IMR-90 (cell line): Measurements from ENCODE around the gene KLF17. TPM values are rescaled to one million over a fixed set of nuclear protein-coding genes. Genes with fewer than 3 reads are reported as not detected.

ENCODE experiments used
- ATAC-seq: fragments of 200-7000 bp; cut with Tn5 transposase; 2 replicates; pipeline ENCODE4 v1.9.1; 2020; ENCODE audit warnings: low read depth, mild to moderate bottlenecking, moderate library complexity
- BruUV-seq: library from RNA; stranded (reverse); fragments of 400-500 nt; replicated peaks from 2 replicates; lab custom pipeline; 2021; lab: Mats Ljungman, UMichigan
- CTCF ChIA-PET: fragments of 300-600 bp; formaldehyde crosslinking; extraction: SDS; loops from one replicate; lab custom pipeline; 2021; ENCODE audit warnings: antibody characterized with exemption; lab: Yijun Ruan, JAX
- POLR2A ChIA-PET: fragments of 300-600 bp; sonication (Branson Sonifier 250); formaldehyde crosslinking; loops from one replicate; lab custom pipeline; 2022; ENCODE audit warnings: antibody characterized with exemption; ENCODE audit not compliant: unreplicated experiment; lab: Charles Lee
- DNase-seq: peaks from one replicate; pipeline ENCODE4 v3.0.0; 2013
- H2AFZ ChIP-seq: replicated peaks from 2 replicates; pipeline ENCODE3; 2013; ENCODE audit warnings: low read length, mild to moderate bottlenecking; ENCODE audit not compliant: poor library complexity
- H2AK5ac ChIP-seq: 2 replicates; pipeline ENCODE4 v1.6.1; 2013; ENCODE audit warnings: low read depth, low read length, inconsistent platforms
- H2AK9ac ChIP-seq: replicated peaks from 2 replicates; pipeline ENCODE3; 2013; ENCODE audit warnings: mild to moderate bottlenecking, low read depth, low read length, moderate library complexity; ENCODE audit not compliant: poor library complexity
- H2BK120ac ChIP-seq: 2 replicates; pipeline ENCODE4 v1.6.1; 2013; ENCODE audit warnings: low read depth, low read length, inconsistent platforms
- H2BK15ac ChIP-seq: 3 replicates; pipeline ENCODE4 v1.6.1; 2013; ENCODE audit warnings: low read depth, low read length, inconsistent platforms
- H2BK20ac ChIP-seq: 2 replicates; pipeline ENCODE4 v1.6.1; 2013; ENCODE audit warnings: low read depth, mild to moderate bottlenecking, inconsistent platforms, low read length, moderate library complexity
- H2BK5ac ChIP-seq: 2 replicates; pipeline ENCODE4 v1.6.1; 2013; ENCODE audit warnings: mild to moderate bottlenecking, low read depth, low read length, inconsistent platforms; ENCODE audit not compliant: poor library complexity, severe bottlenecking
- H3K14ac ChIP-seq: replicated peaks from 2 replicates; pipeline ENCODE4 v1.6.1; 2013; ENCODE audit warnings: low read depth, low read length, inconsistent platforms
- H3K18ac ChIP-seq: 2 replicates; pipeline ENCODE4 v1.6.1; 2013; ENCODE audit warnings: low read depth, low read length, control low read depth
- H3K23ac ChIP-seq: 2 replicates; pipeline ENCODE4 v1.6.1; 2013; ENCODE audit warnings: low read depth, low read length, inconsistent platforms
- H3K27ac ChIP-seq: 2 replicates; pipeline ENCODE4 v1.5.1; 2013; ENCODE audit warnings: mild to moderate bottlenecking, control low read depth, low read length; ENCODE audit not compliant: insufficient read depth
- H3K27me3 ChIP-seq: 2 replicates; pipeline ENCODE4 v1.6.1; 2013; ENCODE audit warnings: low read length; ENCODE audit not compliant: control insufficient read depth, insufficient read depth
- H3K36me3 ChIP-seq: 2 replicates; pipeline ENCODE4 v1.6.1; 2013; ENCODE audit warnings: low read length, mixed read lengths; ENCODE audit not compliant: control insufficient read depth, insufficient read depth
- H3K4ac ChIP-seq: 2 replicates; pipeline ENCODE4 v1.6.1; 2013; ENCODE audit warnings: low read depth, low read length, inconsistent platforms
- H3K4me1 ChIP-seq: 2 replicates; pipeline ENCODE4 v1.6.1; 2013; ENCODE audit warnings: low read length, mixed read lengths; ENCODE audit not compliant: control insufficient read depth, insufficient read depth
- H3K4me2 ChIP-seq: 2 replicates; pipeline ENCODE4 v1.6.1; 2013; ENCODE audit warnings: low read depth, mild to moderate bottlenecking, control low read depth, low read length, moderate library complexity
- H3K4me3 ChIP-seq: 2 replicates; pipeline ENCODE4 v1.5.1; 2013; ENCODE audit warnings: low read depth, mild to moderate bottlenecking, control low read depth, low read length, moderate library complexity; ENCODE audit not compliant: insufficient read depth
- H3K56ac ChIP-seq: 2 replicates; pipeline ENCODE4 v1.6.1; 2013; ENCODE audit warnings: low read length, inconsistent platforms; ENCODE audit not compliant: insufficient read depth; ENCODE audit errors: extremely low read depth
- H3K79me1 ChIP-seq, 2 experiments: 2 replicates each; pipeline ENCODE4 v1.6.1; 2013; ENCODE audit warnings: low read length in 2 of 2, inconsistent platforms in 1 of 2, low read depth in 1 of 2
- H3K9ac ChIP-seq: 2 replicates; pipeline ENCODE4 v1.6.1; 2013; ENCODE audit warnings: low read depth, low read length, control low read depth
- H3K9me1 ChIP-seq: 2 replicates; pipeline ENCODE4 v1.6.1; 2013; ENCODE audit warnings: low read length, inconsistent platforms; ENCODE audit not compliant: insufficient read depth
- H3K9me3 ChIP-seq: 2 replicates; pipeline ENCODE4 v1.6.1; 2013; ENCODE audit warnings: low read length; ENCODE audit not compliant: control insufficient read depth, insufficient read depth
- H4K20me1 ChIP-seq: 2 replicates; pipeline ENCODE4 v1.6.1; 2013; ENCODE audit warnings: low read length, inconsistent platforms; ENCODE audit not compliant: insufficient read depth
- H4K5ac ChIP-seq: 2 replicates; pipeline ENCODE4 v1.6.1; 2013; ENCODE audit warnings: mild to moderate bottlenecking, low read depth, low read length, control low read depth
- H4K8ac ChIP-seq, 2 experiments: 2 replicates each; pipeline ENCODE4 v1.6.1; 2013; ENCODE audit warnings: low read depth in 2 of 2, low read length in 2 of 2, control low read depth in 1 of 2, inconsistent platforms in 1 of 2
- H4K91ac ChIP-seq: 2 replicates; pipeline ENCODE4 v1.6.1; 2013; ENCODE audit warnings: low read depth, low read length, inconsistent platforms; ENCODE audit not compliant: insufficient read depth
- CEBPB ChIP-seq: IDR thresholded peaks from 2 replicates; pipeline ENCODE4 v1.6.1; 2012; ENCODE audit warnings: low read depth, low read length, improper control_type of control experiment
- ELK1 ChIP-seq: fragments of 150-350 bp; IDR thresholded peaks from 2 replicates; pipeline ENCODE4 v1.6.1; 2016; ENCODE audit warnings: low read depth, mild to moderate bottlenecking, low read length, moderate library complexity, borderline replicate concordance
- WGBS, 2 experiments: methylation state at CpG; one replicate each; pipeline versions ENCODE4 v1.1.5 to v1.1.7; 2013; ENCODE audit warnings: missing lambda C conversion rate in 2 of 2; ENCODE audit not compliant: insufficient read length in 1 of 2; ENCODE audit errors: extremely low coverage in 2 of 2; 5-methylcytosine and 5-hydroxymethylcytosine counted together
- dilution Hi-C: fragments of 300-500 bp; cut with HindIII; formaldehyde crosslinking; loops from one replicate; pipeline ENCODE4 v1.14.3; 2018; ENCODE audit warnings: low sequenced_read_pairs; ENCODE audit not compliant: unreplicated experiment
- in situ Hi-C: fragments of 300-500 bp; cut with MboI; formaldehyde crosslinking; loops from 3 replicates; pipeline ENCODE4 v1.14.3; 2019; ENCODE audit warnings: low sequenced_read_pairs, inconsistent platforms, mixed read lengths
- intact Hi-C: fragments of 100-400 bp; cut with micrococcal nuclease; formaldehyde crosslinking; loops from 2 replicates; pipeline ENCODE4 v1.10.0; 2022
- polyA plus RNA-seq, 3 experiments: library from polyadenylated mRNA; depleted of rRNA; stranded (reverse); fragments of >200 nt; gene quantifications; 2 replicates each; pipeline ENCODE4 v1.2.3, GENCODE V29; 2012; ENCODE audit warnings: low replicate concordance in 1 of 3
- total RNA-seq: library from RNA; depleted of rRNA; stranded (reverse); fragments of >200 nt; gene quantifications from 2 replicates; pipeline ENCODE4 v1.2.3, GENCODE V29; 2012

KLF17 gene
- total and polyA plus RNA-seq, 2 of the 4 experiments (the other 2 are of a cell fraction) = 0.17 to 0.36 TPM

GRCh38 chr1:44154049-44154448 is 35.4 kb downstream of the KLF17 start:
- Histone ChIP-seq H2BK20ac (no peak overlapping the region), H2AFZ (no peak overlapping the region), H3K23ac (no peak overlapping the region), H4K5ac (no peak overlapping the region), H3K4ac (no peak overlapping the region), H2BK120ac (no peak overlapping the region), H3K79me1 (no peaks in the 10 kb centered on the region), H4K91ac (no peak overlapping the region), H3K27me3 (peaks cover 5% of the 10 kb centered on the region), H3K4me2 (no peak overlapping the region), H3K56ac (no peak overlapping the region), H4K20me1 (no peaks in the 10 kb centered on the region), H3K18ac (no peak overlapping the region), H3K36me3 (no peaks in the 10 kb centered on the region), H2AK9ac (no peak overlapping the region), H3K14ac (no peak overlapping the region), H3K4me1 (no peaks in the 10 kb centered on the region), H3K9ac (no peak overlapping the region), H4K8ac (no peak overlapping the region), H3K27ac (no peak overlapping the region), H2BK5ac (no peak overlapping the region), H3K9me1 (no peaks in the 10 kb centered on the region), H2AK5ac (no peak overlapping the region), H3K4me3 (no peak overlapping the region), H3K9me3 (no peaks in the 10 kb centered on the region), H2BK15ac (no peak overlapping the region)
- dilution Hi-C loops = no loop called here
- no peak for DNase-seq
- ChIA-PET CTCF (no interaction called here), POLR2A (interaction anchor here (0.6 kb wide), 1 partner anchor 17 kb away, joined by 5 read pairs; no protein-coding TSS in a partner anchor)
- in situ Hi-C loops = no loop called here
- TF ChIP-seq CEBPB (peak; percentile 75), ELK1 (no peak)
- WGBS, 2 experiments = no CpG with 5 or more reads among the region's 3 CpGs
- intact Hi-C loops = no loop called here
- no TSS peak for BruUV-seq
- no peak for ATAC-seq
